Ovary (tissue), 3 donors: Measurements from ENCODE around the gene HIPK2.

Experiments used
- CTCF ChIP-seq, 3 donors: fragments of 450-650 bp in 2 of 3; fragments of 200-600 bp in 1 of 3; IDR thresholded peaks; one replicate each; pipeline versions ENCODE4 v1.5.1 to v1.8.0; 2016 to 2022; ENCODE audit warnings: antibody characterized with exemption in 3 of 3, mild to moderate bottlenecking in 1 of 3
- EP300 ChIP-seq: sonication (generic); formaldehyde crosslinking; IDR thresholded peaks from one replicate; pipeline ENCODE4 v1.6.1; 2017; ENCODE audit warnings: antibody characterized with exemption
- POLR2A ChIP-seq: fragments of 450-650 bp; IDR thresholded peaks from one replicate; pipeline ENCODE4 v1.6.1; 2017; ENCODE audit warnings: antibody characterized with exemption, mild to moderate bottlenecking, moderate library complexity
- donor health status: DM: no; HTN: no; CAD: no.

GRCh38 chr7:139683137-139683921 is 94.5 kb downstream of the HIPK2 start:
- TF ChIP-seq POLR2A = no peak
- TF ChIP-seq CTCF (IDR thresholded peaks at IDR 0.05) = no peak
- TF ChIP-seq EP300 = no peak
